ENCODE measurements around the gene PUS1.

DNA sequence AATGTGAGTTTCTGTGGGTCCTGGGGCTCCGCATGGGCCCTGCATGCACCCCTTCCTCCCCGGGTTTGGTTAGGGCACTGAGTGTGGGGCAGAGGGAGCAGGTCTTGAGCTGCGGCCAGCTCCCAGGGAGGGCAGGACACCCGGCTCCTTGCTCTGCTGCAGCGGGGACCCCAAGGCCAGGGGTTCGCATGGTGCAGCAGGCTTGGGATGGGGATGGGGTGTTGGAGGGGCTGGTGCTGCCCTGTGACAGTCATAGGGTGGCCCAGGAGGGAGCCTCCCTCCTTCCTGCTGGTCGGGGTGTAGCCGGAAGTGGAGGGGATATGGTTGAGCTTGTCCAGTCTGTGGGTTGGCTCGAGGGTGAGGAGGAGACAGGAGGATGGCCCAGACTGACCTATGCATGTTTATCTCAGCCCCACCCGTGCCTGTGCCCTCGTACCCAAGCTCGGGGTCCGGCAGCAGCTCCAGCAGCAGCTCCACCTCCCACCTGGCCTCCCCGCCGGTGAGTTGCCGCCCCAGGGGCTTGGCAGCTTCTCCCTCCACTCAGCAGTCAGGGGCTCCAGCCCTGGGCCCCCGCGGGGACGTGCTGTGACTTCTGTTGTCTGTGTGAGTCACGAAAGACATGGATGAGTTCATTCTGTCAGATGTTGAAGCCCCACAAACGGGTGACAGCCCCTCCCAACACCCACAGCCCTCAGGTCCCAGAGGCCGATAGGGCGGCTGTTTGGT is 18.6 kb upstream of the PUS1 start:
- TF ChIP-seq CTCF (IDR thresholded peaks at IDR 0.05; ENCODE audit: low read length), result no peak
- TF ChIP-seq EZH2 (IDR thresholded peaks at IDR 0.05; ENCODE audit: borderline replicate concordance, low read length), result no peak

Measured in OCI-LY1 (cell line).